ENCODE measurements around the gene SETDB2. TPM values are rescaled to one million over a fixed set of nuclear protein-coding genes. Genes with fewer than 3 reads are reported as not detected.

SETDB2 gene
- total RNA-seq, 2 donors from 2014 or later, result 9.0 to 9.1 TPM

- H3K4me3 ChIP-seq, result no peak overlapping the region
- no peak for TF ChIP-seq CTCF (IDR thresholded peaks at IDR 0.05)
- no peak overlapping the region for H3K27ac ChIP-seq
- H3K36me3 ChIP-seq, result peaks cover 12% of the 10 kb centered on the region
- DNase-seq (ENCODE audit: low spot score), result no peak
- no peaks in the 10 kb centered on the region for H3K4me1 ChIP-seq (ENCODE audit: control insufficient read depth in 1 of 2, low read depth in 2 of 2)
- no peaks in the 10 kb centered on the region for H3K27me3 ChIP-seq (replicated peaks; ENCODE audit: insufficient read depth)
- no peaks in the 10 kb centered on the region for H3K9me3 ChIP-seq
- no peak for ATAC-seq (ENCODE audit: insufficient number of reproducible peaks, low FRiP score, low read depth)
Measured at GRCh38 chr13:49540552-49540951, 96.5 kb downstream of the SETDB2 start.

GRCh38 chr13:49543656-49544055 lies 99.6 kb downstream of the SETDB2 start:
- peaks cover 14% of the 10 kb centered on the region for H3K36me3 ChIP-seq
- H3K4me3 ChIP-seq, result no peak overlapping the region
- no peaks in the 10 kb centered on the region for H3K27me3 ChIP-seq (replicated peaks; ENCODE audit: insufficient read depth)
- DNase-seq (ENCODE audit: low spot score) (no peak), ATAC-seq (ENCODE audit: insufficient number of reproducible peaks, low FRiP score, low read depth) (no peak)
- TF ChIP-seq CTCF (IDR thresholded peaks at IDR 0.05), result no peak
- H3K27ac ChIP-seq, result no peak overlapping the region
- H3K9me3 ChIP-seq, result no peaks in the 10 kb centered on the region
- H3K4me1 ChIP-seq (ENCODE audit: control insufficient read depth in 1 of 2, low read depth in 2 of 2), result no peaks in the 10 kb centered on the region

Other genes with a start within 250 kb of the SETDB2 start
- gene MLNR, start 223.9 kb upstream of the SETDB2 start, total RNA-seq, result 1 to 10 TPM in 1 of 2 donors, under 1 TPM in 1; 0.41 to 2.0 TPM
- gene CDADC1, start 196.3 kb upstream of the SETDB2 start, total RNA-seq, result 10 to 100 TPM; 12.8 to 18.5 TPM
- 10 to 100 TPM; 38.7 to 46.7 TPM for gene CAB39L, start 210 bp upstream of the SETDB2 start, total RNA-seq
- 10 to 100 TPM; 39.3 to 51.1 TPM for gene PHF11, start 51.7 kb downstream of the SETDB2 start, total RNA-seq
- gene RCBTB1, start 141.3 kb downstream of the SETDB2 start, total RNA-seq, result 10 to 100 TPM; 22.6 to 22.7 TPM
- 1 to 10 TPM; 1.1 to 1.6 TPM for gene ARL11, start 184.2 kb downstream of the SETDB2 start, total RNA-seq
- gene EBPL, start 247.2 kb downstream of the SETDB2 start, total RNA-seq, result 10 to 100 TPM; 12.2 to 43.9 TPM

All from thoracic aorta (tissue), 2 donors.